ENCODE data around the gene TOMM7. TPM values are rescaled to one million over a fixed set of nuclear protein-coding genes. Genes with fewer than 3 reads are reported as not detected.

Gene TOMM7
- total and polyA plus RNA-seq, 12 donors, result 149 to 532 (median 523) TPM

GRCh38 chr7:22846961-22847360 is 24.3 kb upstream of the TOMM7 start:
- TF ChIP-seq CTCF (IDR thresholded peaks at IDR 0.05), result no peak
- DNase-seq, result no peak
- no peak overlapping the region for H3K4me3 ChIP-seq
- no peaks in the 10 kb centered on the region for H3K36me3 ChIP-seq
- H3K27me3 ChIP-seq, result no peaks in the 10 kb centered on the region
- peaks cover 0 to 19% (median 8%) of the 10 kb centered on the region in 9 donors for H3K4me1 ChIP-seq
- WGBS, 2 donors, result 80 to 82% methylated on average over 1 of the region's 1 CpG
- no peak overlapping the region for H3K27ac ChIP-seq
- ATAC-seq, result no peak
- no peaks in the 10 kb centered on the region for H3K9me3 ChIP-seq
- intact Hi-C loops (cut with DNase I), result loop anchor here in 1 of 10 donors (10.0 kb wide), 1 partner anchor 208 kb away; no protein-coding TSS in a partner anchor

GRCh38 chr7:22845221-22845834 is 22.7 kb upstream of the TOMM7 start:
- DNase-seq, result no peak
- intact Hi-C loops (cut with DNase I), result loop anchor here in 1 of 10 donors (10.0 kb wide), 1 partner anchor 209 kb away; no protein-coding TSS in a partner anchor
- peaks cover 0 to 20% (median 8%) of the 10 kb centered on the region in 9 donors for H3K4me1 ChIP-seq
- no peak for TF ChIP-seq CTCF (IDR thresholded peaks at IDR 0.05)
- H3K27me3 ChIP-seq, result no peaks in the 10 kb centered on the region
- ATAC-seq, result no peak
- no peak overlapping the region for H3K4me3 ChIP-seq
- no peak overlapping the region for H3K27ac ChIP-seq
- no peaks in the 10 kb centered on the region for H3K9me3 ChIP-seq
- 96 to 97% methylated on average over 4 of the region's 4 CpGs for WGBS, 2 donors
- no peaks in the 10 kb centered on the region for H3K36me3 ChIP-seq

GRCh38 chr7:22843681-22844309 is 21.1 kb upstream of the TOMM7 start:
- peaks cover 0 to 14% (median 8%) of the 10 kb centered on the region in 9 donors for H3K4me1 ChIP-seq
- no peak overlapping the region for H3K27ac ChIP-seq
- H3K4me3 ChIP-seq, result no peak overlapping the region
- WGBS, 2 donors, result 76 to 80% methylated on average over 4 of the region's 4 CpGs
- no peak for DNase-seq
- no peak for TF ChIP-seq CTCF (IDR thresholded peaks at IDR 0.05)
- no peak for ATAC-seq
- H3K9me3 ChIP-seq, result no peaks in the 10 kb centered on the region
- intact Hi-C loops (cut with DNase I), result loop anchor here in 1 of 10 donors (10.0 kb wide), 1 partner anchor 211 kb away; no protein-coding TSS in a partner anchor
- H3K36me3 ChIP-seq, result no peaks in the 10 kb centered on the region
- no peaks in the 10 kb centered on the region for H3K27me3 ChIP-seq

GRCh38 chr7:22842973-22843372 is 20.3 kb upstream of the TOMM7 start:
- intact Hi-C loops (cut with DNase I), result loop anchor here in 1 of 10 donors (10.0 kb wide), 1 partner anchor 212 kb away; no protein-coding TSS in a partner anchor
- Histone ChIP-seq H3K27me3 (no peaks in the 10 kb centered on the region), H3K4me1 (peaks cover 0 to 14% (median 8%) of the 10 kb centered on the region in 9 donors), H3K27ac (peak overlapping the region in 9 of 10 donors; percentile 4 to 74 (median 56)), H3K4me3 (no peak overlapping the region), H3K36me3 (no peaks in the 10 kb centered on the region), H3K9me3 (no peaks in the 10 kb centered on the region)
- DNase-seq, result no peak
- WGBS, 2 donors, result 65 to 68% methylated on average over 5 of the region's 5 CpGs
- peak in 7 of 8 donors; percentile 30 to 76 (median 57) for ATAC-seq
- no peak for TF ChIP-seq CTCF (IDR thresholded peaks at IDR 0.05)

All from heart right ventricle (tissue), 16 donors.